Measurements from ENCODE around the gene VASH2.
A peak's percentile ranks its signal among the peaks of the same experiment; 100 is the strongest.
"Not testable (repeated sequence)": the region's sequence is repeated elsewhere in the genome, so short reads cannot be mapped to it uniquely, and the experiment has no call there.

The VASH2 gene

DNA sequence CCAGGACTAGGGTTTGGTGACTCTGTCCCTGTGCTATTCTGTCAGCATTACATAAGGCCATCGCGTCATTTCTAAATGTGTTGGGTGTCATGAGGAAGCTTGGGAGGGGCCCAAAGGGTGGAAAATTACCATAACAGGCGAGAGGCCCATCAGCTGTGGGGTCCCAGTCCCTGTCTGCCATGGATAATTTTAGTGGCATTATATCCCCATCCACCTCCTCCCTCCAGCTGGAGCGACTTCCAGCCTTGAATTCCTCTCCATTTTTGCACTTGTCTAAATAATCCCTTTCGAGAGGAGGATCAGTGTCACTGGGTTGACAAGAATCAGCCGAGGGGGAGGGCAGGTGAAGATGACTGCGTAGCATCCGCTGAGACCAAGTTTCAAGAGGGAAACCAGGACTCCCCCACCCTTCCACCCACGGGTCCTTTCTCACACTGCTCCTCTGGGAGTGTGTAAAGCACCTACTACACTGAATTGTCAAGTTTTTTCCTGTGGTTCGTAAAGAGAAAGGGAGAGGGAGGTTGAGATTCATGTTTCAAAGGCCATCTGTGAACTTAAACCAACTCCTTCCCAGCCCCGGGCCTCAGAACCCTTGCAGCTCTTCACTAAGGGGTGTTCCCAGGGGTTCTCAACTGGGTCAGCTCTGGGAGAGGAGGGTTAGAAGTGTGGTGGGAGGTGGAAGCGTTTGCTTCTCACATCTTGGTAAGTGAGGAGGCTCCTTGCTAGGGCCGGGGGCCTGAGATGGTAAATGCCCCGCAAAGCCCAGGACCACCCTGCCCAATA lies 29.2 kb downstream of the VASH2 start:
- no peak for DNase-seq (ENCODE audit: low read depth in 1 of 2, low spot score in 1 of 2)

DNA sequence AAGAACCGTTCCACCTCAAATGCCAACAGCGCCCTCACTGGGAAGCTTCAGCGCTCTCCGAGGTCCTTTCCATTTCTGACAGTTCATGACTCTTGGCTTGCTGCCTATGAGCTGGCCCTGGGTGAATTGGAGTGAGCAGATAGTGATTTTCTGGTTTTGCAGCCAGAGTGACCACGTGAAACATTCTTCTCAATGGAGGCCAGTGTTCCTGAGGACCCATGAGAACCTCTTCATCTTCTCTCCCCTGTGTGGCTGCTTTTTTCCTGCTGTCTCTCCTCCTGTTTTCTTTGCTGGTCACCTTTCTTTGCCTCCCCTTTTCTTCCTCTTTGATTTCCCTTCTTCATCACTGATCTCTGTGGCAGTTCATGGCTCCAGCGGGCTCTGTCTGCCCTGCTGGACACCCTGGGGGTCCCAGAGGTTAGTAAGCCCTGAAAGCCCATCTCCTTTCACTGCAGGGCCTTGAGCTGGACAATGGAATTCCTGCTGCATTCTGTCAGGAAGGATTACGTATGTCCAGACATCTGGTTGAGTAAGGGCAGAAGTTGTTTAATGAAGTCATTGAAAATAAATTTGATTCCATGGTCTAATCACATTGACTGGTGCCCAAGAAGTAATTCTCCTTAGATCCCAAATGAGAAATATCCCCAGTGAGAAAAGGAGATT lies 29.9 kb downstream of the VASH2 start:
- no peak for DNase-seq (ENCODE audit: low read depth in 1 of 2, low spot score in 1 of 2)

DNA sequence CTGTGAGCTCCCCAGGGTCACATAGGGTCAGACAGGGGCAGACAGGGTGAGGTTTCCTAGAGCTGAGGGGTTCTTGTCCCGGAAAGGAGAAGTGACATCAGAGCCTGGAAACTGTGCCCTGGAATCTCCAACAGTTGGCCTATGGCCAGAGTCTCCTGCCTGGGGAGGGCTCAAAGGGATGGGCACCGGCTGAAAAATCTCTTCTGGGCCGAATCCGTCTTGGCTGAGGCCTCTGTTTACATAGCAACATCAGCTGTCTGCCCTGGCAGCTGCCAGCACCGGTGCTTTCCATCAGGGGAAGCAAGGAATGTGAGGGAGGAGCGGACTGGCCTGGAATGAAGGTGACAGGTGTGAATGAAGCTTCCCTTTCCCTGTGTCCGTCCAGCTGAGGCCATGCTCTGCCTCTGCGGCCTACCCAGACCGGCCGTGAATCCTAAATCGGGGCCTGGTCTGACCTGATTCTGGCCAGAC lies 30.7 kb downstream of the VASH2 start:
- no peak for DNase-seq (ENCODE audit: low read depth in 1 of 2, low spot score in 1 of 2)

DNA sequence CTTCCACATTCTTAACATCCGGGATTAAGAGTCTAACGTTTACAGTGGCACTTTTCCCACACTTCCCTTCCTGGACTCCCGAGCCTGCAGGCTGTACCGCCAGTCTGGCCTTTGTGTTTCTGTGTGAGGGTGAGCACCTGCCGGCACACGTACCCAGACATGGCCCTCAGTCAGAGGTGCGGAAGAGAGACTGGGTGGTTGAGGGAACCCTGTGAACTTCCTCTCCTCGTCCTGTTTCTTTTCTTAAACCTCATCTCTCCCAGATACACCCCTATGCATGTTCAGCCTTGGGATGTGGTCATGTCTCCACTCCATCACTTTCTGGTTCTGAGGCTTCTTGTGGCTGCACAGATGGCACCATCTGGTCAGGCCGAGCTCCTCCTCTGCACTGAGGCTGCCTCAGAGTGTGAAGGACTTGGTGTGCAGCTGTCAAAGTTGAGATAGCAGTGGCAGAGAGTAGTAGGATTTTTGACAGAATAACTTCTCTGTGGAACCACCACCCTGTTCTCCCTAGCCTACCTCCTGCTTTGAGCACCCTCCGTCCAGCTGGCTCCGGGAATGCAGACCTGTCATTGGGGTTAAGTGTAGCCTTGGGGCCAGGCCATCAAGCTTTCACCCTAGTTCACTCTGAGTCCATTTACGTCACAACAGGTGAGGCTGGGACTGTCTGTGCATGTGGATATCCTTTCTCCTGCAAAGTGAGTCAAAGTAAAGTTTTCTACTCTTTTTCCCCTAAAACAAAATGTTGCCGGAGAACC lies 31.4 kb downstream of the VASH2 start:
- no peak for DNase-seq (ENCODE audit: low read depth in 1 of 2, low spot score in 1 of 2)

DNA sequence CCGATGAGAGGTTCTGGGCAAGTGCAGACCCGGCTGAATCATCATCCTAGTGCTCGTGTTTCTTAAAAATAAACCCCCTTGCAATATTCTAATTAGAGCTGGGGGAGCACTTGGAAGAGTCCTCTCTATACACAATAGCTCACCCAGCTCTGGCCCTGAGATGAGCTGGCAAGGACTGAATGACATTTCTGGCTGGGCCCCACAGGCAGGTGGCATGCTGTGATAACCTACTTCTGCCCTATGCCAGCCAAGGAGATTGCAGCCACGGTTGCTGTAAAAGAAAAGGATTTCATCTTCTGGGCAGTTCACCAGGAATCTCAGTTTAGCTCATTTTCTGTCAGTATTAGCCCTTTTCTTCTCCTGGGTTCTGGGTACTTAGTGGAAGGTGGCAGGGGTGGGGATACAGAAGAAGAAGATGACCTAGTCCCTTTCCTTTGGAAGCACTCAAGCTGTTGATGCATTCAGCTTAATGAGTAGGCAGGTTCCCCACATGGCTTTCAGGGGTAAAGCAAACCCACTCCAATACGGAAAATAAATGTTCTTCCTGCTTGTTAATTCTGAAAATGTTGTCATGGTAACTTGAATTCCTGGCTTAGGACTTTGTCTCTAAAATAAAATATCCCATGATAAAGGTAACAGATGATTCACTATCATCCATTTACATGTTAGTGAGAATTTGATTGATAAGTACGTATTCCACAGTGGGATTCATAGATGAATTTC lies 32.2 kb downstream of the VASH2 start:
- no peak for DNase-seq (ENCODE audit: low read depth in 1 of 2, low spot score in 1 of 2)

DNA sequence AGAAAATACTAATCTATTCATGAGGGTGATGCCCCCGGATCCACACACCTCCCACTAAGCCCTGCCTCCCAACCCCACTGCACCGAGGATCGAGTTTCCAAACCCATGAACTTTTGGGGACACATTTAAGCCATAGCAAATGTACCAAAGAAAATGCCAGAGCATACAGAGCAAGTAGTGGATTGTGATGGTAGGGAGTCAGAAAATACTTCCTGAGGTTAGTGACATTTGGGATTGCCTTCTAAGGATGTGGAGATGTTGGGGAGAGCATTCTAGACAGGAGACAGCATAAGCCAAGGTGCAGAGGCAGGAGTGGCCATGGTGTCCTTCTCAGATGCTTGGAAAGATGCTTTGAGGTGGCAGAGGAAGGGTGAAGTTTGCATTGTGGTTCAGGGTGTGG lies 33.1 kb downstream of the VASH2 start:
- no peak for DNase-seq (ENCODE audit: low read depth in 1 of 2, low spot score in 1 of 2)

DNA sequence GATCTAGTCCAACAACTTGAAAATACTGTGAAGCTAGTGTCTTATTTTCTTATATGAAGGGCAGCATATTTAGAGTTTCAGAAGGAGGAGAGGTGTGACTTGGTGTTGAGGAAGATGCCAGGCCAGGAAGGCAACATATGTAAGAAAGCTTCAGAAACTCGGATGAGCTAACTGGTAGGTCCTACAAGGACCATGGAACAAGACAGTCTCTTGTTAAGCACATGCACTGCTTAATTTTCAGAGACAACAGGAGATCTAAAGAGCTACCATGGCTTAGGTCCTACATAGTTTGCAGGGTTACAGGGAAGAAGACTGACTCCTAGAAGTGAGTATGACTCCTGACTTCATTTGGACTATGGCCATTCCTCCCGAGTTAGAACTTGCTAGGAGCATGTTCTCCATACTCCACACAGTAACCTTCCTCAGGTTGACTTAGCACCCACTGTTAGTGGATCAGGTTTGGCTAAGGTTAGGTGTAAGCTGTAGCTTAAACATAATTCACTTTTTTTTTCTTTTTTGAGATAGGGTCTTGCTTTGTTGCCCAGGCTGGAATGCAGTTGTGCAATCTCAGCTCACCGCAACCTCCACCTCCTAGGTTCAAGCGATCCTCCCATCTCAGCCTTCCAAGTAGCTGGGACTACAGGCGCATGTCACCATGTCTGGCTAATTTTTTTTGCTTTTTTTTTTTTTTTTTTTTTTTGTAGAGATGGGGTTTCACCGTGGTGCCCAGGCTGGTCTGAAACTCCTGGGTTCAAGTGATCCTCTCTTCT lies 34.4 kb downstream of the VASH2 start:
- DNase-seq (ENCODE audit: low read depth in 1 of 2, low spot score in 1 of 2): no peak

DNA sequence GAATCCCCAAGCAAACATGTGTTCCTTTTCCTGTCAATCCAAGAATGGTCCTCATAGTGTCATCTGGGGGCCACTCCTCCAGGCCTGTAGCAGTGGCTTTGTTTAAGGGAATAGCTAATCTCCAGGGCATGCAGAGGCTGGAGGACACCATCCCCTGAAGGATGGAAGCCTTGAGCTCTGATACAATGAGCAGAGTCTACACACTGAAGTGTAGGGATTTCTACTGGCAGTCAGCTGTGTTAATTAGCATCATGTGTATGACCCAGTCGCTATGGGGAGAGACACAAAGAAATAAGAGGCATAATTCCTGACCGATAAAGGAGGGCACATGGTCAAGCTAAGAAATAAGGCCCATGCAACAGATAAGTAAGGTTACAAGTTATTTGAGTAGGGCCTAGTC lies 36.2 kb downstream of the VASH2 start:
- DNase-seq (ENCODE audit: low read depth in 1 of 2, low spot score in 1 of 2): no peak

DNA sequence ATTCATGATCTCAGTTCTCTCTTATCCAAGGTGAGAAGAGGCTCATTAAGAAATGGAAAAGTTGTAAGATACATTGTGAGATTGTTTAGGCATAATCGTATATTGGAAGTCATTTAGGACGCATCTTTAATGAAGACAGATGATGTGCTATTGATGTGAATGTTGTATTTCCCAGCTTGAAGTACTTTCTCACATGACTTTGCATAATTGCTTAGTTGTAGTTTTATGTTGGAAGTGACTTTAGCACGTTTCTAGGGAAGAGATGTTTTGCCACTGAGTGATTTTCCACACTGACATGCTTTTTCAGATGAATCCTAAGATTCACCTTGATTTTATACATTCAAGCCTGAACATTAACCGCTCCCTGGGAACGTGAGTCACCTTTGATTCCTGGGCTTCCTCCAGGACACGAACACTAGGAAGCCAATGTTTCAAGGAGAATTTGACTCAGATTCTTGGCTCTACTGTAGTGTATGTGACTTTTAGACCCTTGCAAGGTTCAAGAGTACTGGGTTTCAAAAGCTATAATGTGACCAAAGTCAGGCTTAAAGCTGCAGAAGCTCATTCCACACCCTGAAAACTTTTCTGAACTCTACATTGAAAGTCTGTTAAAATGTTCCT lies 37.5 kb downstream of the VASH2 start:
- no peak for DNase-seq (ENCODE audit: low read depth in 1 of 2, low spot score in 1 of 2)

DNA sequence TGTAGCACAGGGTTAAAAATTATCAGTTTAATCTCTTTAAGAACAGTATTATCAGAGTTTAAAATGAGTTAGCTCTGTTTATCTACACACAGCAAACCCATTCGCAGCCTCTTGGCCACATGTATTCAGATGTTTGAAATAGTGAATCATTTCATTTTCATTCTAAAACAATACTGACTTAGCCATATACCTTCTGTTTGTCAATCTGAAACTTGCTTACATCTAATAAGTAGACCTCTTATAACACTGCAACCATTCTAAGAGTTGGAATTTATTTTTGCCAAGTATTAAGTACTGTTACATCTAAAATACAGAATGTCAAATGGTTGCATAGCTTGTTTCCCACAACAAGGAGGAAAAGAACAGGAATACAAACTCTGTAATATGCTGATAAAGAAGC lies 39.9 kb downstream of the VASH2 start:
- no peak for DNase-seq (ENCODE audit: low read depth in 1 of 2, low spot score in 1 of 2)

DNA sequence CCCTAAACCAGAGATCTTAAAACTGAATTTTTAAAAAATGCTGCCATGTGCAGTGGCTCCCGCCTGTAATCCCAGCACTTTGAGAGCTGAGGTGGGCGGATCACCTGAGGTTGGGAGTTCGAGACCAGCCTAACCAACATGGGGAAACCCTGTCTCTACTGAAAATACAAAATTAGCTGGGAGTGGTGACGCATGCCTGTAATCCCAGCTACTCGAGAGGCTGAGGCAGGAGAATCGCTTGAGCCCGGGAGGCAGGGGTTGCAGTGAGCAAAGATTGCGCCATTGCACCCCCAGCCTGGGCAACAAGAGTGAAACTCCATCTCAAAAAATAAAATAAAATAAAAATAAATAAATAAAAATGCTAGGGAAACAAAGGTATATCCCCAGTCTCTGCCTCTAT lies 43.6 kb downstream of the VASH2 start:
- DNase-seq (ENCODE audit: low read depth in 1 of 2, low spot score in 1 of 2): not testable (repeated sequence)

DNA sequence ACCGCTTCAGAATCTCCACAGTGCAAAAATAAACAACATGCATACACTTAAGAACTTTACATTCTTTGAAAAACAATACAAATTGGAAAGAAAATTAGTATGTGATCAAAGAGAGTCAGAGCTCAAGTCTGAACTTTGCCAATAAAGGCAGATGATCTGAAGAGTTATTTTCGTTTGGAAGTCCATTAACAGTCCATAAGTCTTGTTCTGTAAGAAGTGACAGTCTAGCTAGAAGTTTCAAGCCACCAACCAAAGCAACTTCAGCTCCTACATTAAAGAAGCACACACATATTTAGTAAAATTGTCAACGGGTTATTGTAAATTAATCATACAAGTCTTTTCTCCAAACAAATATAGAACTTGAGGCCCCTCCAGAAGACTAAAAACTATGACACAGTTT lies 44.6 kb downstream of the VASH2 start:
- DNase-seq (ENCODE audit: low read depth in 1 of 2, low spot score in 1 of 2): no peak

DNA sequence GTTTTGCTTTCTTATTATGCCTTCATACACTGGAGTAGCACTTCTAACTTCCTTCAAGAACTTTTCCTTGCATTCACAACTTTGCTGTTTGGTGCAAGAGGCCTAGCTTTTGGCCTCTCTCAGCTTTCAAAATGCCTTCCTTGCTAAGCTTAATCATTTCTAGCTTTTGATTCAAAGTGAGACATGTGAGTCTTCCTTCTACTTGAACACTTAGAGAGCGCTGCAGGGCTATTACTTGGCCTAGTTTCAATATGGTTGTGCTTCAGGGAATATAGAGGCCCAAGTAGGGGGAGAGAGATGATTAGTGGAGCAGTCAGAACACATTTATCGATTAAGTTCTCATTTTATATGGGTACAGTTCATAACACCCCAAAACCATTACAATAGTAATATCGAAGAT lies 52.9 kb downstream of the VASH2 start:
- no peak for DNase-seq (ENCODE audit: low read depth in 1 of 2, low spot score in 1 of 2)

DNA sequence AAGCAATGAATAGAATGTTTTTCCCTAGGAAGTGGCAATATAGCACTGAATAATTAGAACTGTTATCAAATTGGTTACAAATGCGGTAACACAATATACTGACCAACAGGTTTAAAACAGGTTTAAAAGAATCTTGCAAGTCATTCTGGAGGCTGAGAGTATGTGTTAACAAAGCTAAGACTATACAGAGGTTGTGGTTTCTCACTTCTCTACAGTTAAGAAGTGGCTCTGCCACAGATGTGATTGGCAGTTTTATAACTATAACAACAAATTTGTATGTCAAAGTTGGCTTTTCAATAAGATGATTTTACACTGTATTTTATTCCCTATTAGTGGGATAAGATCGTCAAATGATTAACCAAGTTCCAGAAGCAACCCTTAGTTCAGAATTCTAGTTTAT lies 58.2 kb downstream of the VASH2 start:
- DNase-seq (ENCODE audit: low read depth in 1 of 2, low spot score in 1 of 2): no peak

DNA sequence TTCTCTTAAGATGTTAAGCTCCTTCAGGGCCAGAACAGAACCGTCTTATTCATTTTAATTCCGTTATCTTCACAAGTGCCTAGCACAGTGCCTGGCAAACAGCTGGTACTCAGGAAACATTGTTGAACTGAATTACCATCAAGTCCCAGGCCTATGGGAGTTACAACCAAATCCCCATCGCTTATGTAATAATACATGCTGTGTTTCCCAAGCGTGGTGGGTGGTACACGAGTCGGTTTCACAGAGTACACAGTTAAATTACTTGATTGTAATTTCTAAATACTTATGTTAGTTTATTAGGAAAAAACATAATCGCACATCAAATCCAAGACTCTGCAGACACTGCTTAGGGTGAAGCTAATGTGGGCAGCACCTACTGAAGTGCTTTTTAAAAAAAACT lies 64.3 kb downstream of the VASH2 start:
- DNase-seq (ENCODE audit: low read depth in 1 of 2, low spot score in 1 of 2): no peak

DNA sequence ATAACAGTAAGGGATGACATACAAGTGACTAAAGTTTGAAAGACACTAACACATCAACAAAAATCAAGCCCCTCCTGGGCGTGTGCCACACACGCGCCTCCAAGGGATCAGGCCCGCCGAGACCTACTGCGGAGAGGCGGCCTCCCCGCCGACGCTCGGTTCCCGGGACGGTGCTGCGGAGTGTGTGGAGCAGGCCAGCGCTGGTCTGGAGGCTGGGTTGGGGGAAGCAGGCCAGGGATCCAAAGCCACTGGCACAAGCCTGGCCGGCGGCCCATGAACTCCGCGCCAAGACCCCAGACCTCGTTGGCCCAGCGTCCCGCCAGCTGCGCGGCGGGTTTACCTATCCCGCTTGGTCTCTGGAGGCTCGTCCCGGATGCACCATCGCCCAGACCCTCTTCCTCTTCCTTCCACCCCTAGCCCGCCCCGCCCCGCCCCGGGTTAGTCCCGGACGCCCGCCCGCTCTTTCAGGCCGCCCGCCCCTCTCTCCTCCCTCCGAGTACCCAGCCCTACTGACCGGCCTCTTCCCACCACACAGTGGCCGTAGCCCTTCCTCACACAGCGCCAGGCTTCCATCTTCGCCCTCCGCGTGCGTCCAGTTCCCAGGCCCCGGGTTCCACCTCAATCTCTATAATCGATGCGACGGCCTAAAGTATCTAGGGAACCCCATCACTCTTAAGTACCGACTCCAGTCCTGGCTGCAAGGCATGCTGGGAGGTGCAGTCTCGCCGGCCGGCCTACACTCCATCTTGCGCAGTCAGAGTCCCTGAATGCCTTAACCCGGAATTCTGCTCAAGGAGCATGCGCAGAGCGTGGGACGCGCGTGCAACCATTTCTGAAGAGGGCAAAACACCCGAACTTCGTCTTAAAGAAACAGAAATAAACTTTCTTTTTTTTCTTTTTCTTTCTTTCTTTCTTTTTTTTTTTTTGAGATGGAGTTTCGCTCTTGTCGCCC lies 65.0 kb downstream of the VASH2 start, which contains the start of gene ANGEL2:
Gene ANGEL2, minus strand, starts transcription at position 769 of the 952 bp plus-strand sequence. Its CDS starts 196 bp downstream, at position 573.
- peak; percentile 80 to 96 for DNase-seq (ENCODE audit: low read depth in 1 of 2, low spot score in 1 of 2)

DNA sequence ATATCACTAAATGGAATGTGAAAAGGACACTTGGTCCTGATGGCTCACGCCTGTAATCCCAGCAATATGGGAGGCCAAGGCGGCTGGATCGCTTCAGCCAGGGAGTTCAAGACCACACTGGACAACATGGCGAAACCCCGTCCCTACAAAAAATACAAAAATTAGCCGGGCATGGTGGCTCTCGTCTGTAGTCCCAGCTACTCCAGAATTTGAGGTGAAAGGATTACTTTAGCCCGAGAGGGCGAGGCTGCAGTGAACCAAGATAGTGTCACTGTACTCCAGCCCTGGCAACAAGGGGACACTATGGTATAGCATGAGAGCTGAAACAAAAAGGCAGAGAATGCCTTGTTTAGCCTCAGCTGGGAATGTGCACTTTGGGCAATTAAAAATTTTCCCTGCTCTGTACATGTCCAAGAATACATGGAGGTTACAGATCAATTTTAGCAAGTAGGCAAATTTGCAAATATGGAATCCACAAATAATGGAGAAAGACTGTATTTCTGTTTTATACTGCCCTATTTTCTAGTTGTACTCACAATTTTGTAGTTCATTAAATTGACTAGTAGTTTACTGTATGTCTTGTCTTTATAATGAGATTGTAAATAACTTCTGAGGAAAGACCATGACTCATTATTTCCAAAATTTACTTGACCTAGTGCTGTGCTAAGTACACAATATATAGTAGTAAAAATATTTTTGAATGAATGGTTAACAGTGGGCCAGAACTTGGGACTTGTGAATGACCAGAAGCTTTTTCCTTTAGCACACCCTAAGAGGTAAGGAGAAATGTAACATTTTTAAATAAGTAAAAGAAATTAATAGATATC lies 67.3 kb downstream of the VASH2 start:
- no peak for DNase-seq (ENCODE audit: low read depth in 1 of 2, low spot score in 1 of 2)

DNA sequence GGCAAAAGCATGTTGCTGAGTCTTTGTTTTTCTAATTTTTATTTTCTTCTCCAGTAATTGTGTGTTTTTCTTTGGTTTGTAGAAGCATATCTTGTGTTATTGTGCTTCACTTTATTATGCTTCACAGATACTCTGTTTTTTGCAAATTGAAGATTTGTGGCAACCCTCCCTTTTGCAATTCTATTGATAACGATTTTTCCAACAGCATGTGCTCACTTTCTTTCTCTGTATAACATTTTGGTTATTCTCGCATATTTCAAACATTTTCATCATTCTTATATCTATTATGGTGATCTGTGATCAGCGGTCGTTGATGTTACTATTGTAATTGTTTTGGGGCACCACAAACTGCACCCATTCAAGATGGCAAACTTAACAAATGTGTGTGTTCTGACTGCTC lies 69.1 kb downstream of the VASH2 start:
- no peak for DNase-seq (ENCODE audit: low read depth in 1 of 2, low spot score in 1 of 2)
